SU-DHL-6 (cell line): ENCODE measurements around the gene STARD3.
A peak's percentile ranks its signal among the peaks of the same experiment; 100 is the strongest.

Source experiments
- H2AFZ ChIP-seq: fragments of 200-600 bp; sonication (generic); 2 replicates; pipeline ENCODE4 v1.6.1; 2014; ENCODE audit warnings: low read depth, mild to moderate bottlenecking, moderate library complexity, mixed read lengths, antibody characterized with exemption, low read length; ENCODE audit not compliant: severe bottlenecking
- H3F3A ChIP-seq: fragments of 200-600 bp; shearing (Covaris generic); 2 replicates; pipeline ENCODE4 v1.6.0; 2016; ENCODE audit warnings: antibody characterized with exemption, mild to moderate bottlenecking; ENCODE audit not compliant: insufficient read depth
- H3K27ac ChIP-seq: fragments of 200-600 bp; sonication (generic); 2 replicates; pipeline ENCODE4 v1.5.1; 2016; ENCODE audit warnings: low read depth, mild to moderate bottlenecking, low read length, moderate library complexity, mixed read lengths
- H3K27me3 ChIP-seq: fragments of 200-600 bp; sonication (generic), shearing (Covaris generic); 2 replicates; pipeline ENCODE4 v1.6.0; 2014; ENCODE audit warnings: mild to moderate bottlenecking, low read length
- H3K36me3 ChIP-seq: fragments of 200-600 bp; sonication (generic); 2 replicates; pipeline ENCODE4 v1.6.1; 2014; ENCODE audit warnings: mild to moderate bottlenecking, low read length, mixed read lengths
- H3K4me2 ChIP-seq: fragments of 300-600, 200-600 bp; shearing (Covaris generic), sonication (generic); 2 replicates; pipeline ENCODE4 v1.6.0; 2014; ENCODE audit warnings: low read length, low read depth, mild to moderate bottlenecking; ENCODE audit not compliant: poor library complexity, severe bottlenecking
- H3K4me3 ChIP-seq: fragments of 200-600 bp; sonication (generic); 2 replicates; pipeline ENCODE4 v1.5.1; 2014; ENCODE audit warnings: antibody characterized with exemption, low read length, mild to moderate bottlenecking, mixed read lengths; ENCODE audit not compliant: insufficient read depth, poor library complexity, severe bottlenecking
- H3K79me2 ChIP-seq: fragments of 200-600 bp; sonication (generic); 2 replicates; pipeline ENCODE4 v1.6.1; 2014; ENCODE audit warnings: mild to moderate bottlenecking, low read length, moderate library complexity; ENCODE audit not compliant: insufficient read depth
- H3K9ac ChIP-seq: fragments of 200-600 bp; sonication (generic); 2 replicates; pipeline ENCODE4 v1.7.0; 2014; ENCODE audit warnings: mild to moderate bottlenecking, low read length
- H3K9me2 ChIP-seq: fragments of 200-600 bp; sonication (generic); replicated peaks from 2 replicates; pipeline ENCODE4 v1.6.1; 2014; ENCODE audit warnings: low read length; ENCODE audit not compliant: insufficient read depth
- H3K9me3 ChIP-seq: fragments of 200-600 bp; sonication (generic); 2 replicates; pipeline ENCODE4 v1.6.1; 2014; ENCODE audit warnings: low read length, mixed read lengths; ENCODE audit not compliant: insufficient read depth
- H4K20me1 ChIP-seq: fragments of 200-600 bp; sonication (generic); 2 replicates; pipeline ENCODE4 v1.6.1; 2014; ENCODE audit warnings: low read depth, mild to moderate bottlenecking, antibody characterized with exemption, low read length, moderate library complexity, mixed read lengths
- CTCF ChIP-seq: fragments of 200-600 bp; sonication (generic); IDR thresholded peaks from one replicate; pipeline ENCODE4 v1.5.1; 2017; ENCODE audit warnings: antibody characterized with exemption, mild to moderate bottlenecking, low read length, moderate library complexity; ENCODE audit not compliant: insufficient read depth, poor library complexity, severe bottlenecking
- EZH2phosphoT487 ChIP-seq: fragments of 200-600 bp; sonication (generic), shearing (Covaris generic); conservative IDR thresholded peaks from 2 replicates; pipeline ENCODE4 v1.6.1; 2018; ENCODE audit warnings: mild to moderate bottlenecking, antibody characterized with exemption, low read length, moderate library complexity, mixed read lengths

Gene STARD3

GRCh38 chr17:39653662-39654331 lies 16.9 kb downstream of the STARD3 start:
- H3K27ac ChIP-seq = no peak overlapping the region
- H3K9ac ChIP-seq = no peak overlapping the region
- TF ChIP-seq EZH2phosphoT487 = no peak
- peak; percentile 96 for TF ChIP-seq CTCF

DNA sequence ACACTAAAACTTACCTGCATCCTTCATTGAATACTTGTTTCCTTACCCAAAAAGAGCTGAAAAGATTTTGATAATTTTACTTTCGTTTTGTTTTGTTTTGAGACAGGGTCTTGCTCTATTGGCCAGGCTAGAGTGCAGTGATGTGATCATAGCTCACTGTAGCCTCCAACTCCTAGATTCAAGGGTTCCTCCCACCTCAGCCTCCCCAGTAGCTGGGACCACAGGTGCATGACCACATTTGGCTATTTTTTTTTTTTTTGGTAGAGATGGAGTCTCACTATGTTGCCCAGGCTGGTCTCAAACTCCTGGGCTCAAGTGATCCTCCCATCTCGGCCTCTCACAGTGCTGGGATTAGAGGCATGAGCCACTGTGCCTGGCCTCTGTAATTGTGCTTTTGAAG lies 18.2 kb downstream of the STARD3 start:
- H3K36me3 ChIP-seq = no peaks in the 10 kb centered on the region
- no peak overlapping the region for H3K4me3 ChIP-seq
- no peaks in the 10 kb centered on the region for H3K9me3 ChIP-seq
- TF ChIP-seq CTCF = no peak
- no peak for TF ChIP-seq EZH2phosphoT487
- no peaks in the 10 kb centered on the region for H3K27me3 ChIP-seq
- no peaks in the 10 kb centered on the region for H4K20me1 ChIP-seq
- no peak overlapping the region for H3K9ac ChIP-seq
- no peaks in the 10 kb centered on the region for H3K9me2 ChIP-seq
- no peak overlapping the region for H3K27ac ChIP-seq
- no peaks in the 10 kb centered on the region for H3F3A ChIP-seq
- no peaks in the 10 kb centered on the region for H3K79me2 ChIP-seq
- no peak overlapping the region for H3K4me2 ChIP-seq
- no peak overlapping the region for H2AFZ ChIP-seq

More at GRCh38 chr17:39653662-39654331, 16.9 kb downstream of the STARD3 start:
- no peak overlapping the region for H2AFZ ChIP-seq
- no peak overlapping the region for H3K4me2 ChIP-seq
- H4K20me1 ChIP-seq = no peaks in the 10 kb centered on the region
- H3K4me3 ChIP-seq = no peak overlapping the region
- H3K79me2 ChIP-seq = no peaks in the 10 kb centered on the region
- no peaks in the 10 kb centered on the region for H3K9me2 ChIP-seq
- H3K9me3 ChIP-seq = no peaks in the 10 kb centered on the region
- no peaks in the 10 kb centered on the region for H3K27me3 ChIP-seq
- H3K36me3 ChIP-seq = no peaks in the 10 kb centered on the region
- H3F3A ChIP-seq = no peaks in the 10 kb centered on the region

- H3K27me3 ChIP-seq = no peaks in the 10 kb centered on the region
- no peak overlapping the region for H3K27ac ChIP-seq
- H3K4me2 ChIP-seq = no peak overlapping the region
- H4K20me1 ChIP-seq = no peaks in the 10 kb centered on the region
- no peaks in the 10 kb centered on the region for H3K9me3 ChIP-seq
- H3K36me3 ChIP-seq = no peaks in the 10 kb centered on the region
- no peak overlapping the region for H2AFZ ChIP-seq
- no peak overlapping the region for H3K4me3 ChIP-seq
- no peaks in the 10 kb centered on the region for H3K9me2 ChIP-seq
- H3K9ac ChIP-seq = no peak overlapping the region
- no peaks in the 10 kb centered on the region for H3F3A ChIP-seq
- H3K79me2 ChIP-seq = no peaks in the 10 kb centered on the region
- no peak for TF ChIP-seq EZH2phosphoT487
- TF ChIP-seq CTCF = no peak
Measured at GRCh38 chr17:39658346-39658745, 21.4 kb downstream of the STARD3 start.
